Ascending aorta (tissue), 2 donors: ENCODE results near the gene CD84. TPM values are rescaled to one million over a fixed set of nuclear protein-coding genes. Genes with fewer than 3 reads are reported as not detected.

Source experiments
- DNase-seq, 2 donors: peaks; one replicate each; pipeline ENCODE4 v3.0.0-alpha.2; 2019; ENCODE audit warnings: low spot score in 2 of 2
- H3K27ac ChIP-seq, 2 donors: fragments of 200-600 bp; sonication (generic); one replicate each; pipeline ENCODE4 v1.5.1; 2016 to 2017; ENCODE audit warnings: mild to moderate bottlenecking in 1 of 2
- H3K27me3 ChIP-seq: fragments of 200-600 bp; sonication (generic); one replicate; pipeline ENCODE4 v1.5.1; 2017
- H3K36me3 ChIP-seq, 2 donors: fragments of 200-600 bp; sonication (generic); one replicate each; pipeline ENCODE4 v1.5.1; 2016
- H3K4me1 ChIP-seq, 2 donors: fragments of 200-600 bp; sonication (generic); one replicate each; pipeline ENCODE4 v1.5.1; 2016 to 2017; ENCODE audit warnings: mild to moderate bottlenecking in 1 of 2
- H3K4me3 ChIP-seq, 2 donors: fragments of 200-600 bp; sonication (generic); one replicate each; pipeline ENCODE4 v1.5.1; 2016 to 2017; ENCODE audit warnings: mild to moderate bottlenecking in 1 of 2
- H3K9me3 ChIP-seq, 2 donors: fragments of 200-600 bp; sonication (generic); one replicate each; pipeline ENCODE4 v1.5.1; 2016
- CTCF ChIP-seq, 3 experiments: fragments of 200-600 bp in 2 of 3; fragments of 450-650 bp in 1 of 3; sonication (generic) in 2 of 3; IDR thresholded peaks; one replicate each; pipeline ENCODE4 v1.5.1; 2016 to 2019; ENCODE audit warnings: antibody characterized with exemption in 3 of 3, mild to moderate bottlenecking in 1 of 3, moderate library complexity in 1 of 3
- intact Hi-C: fragments of 100-400 bp; cut with DNase I; formaldehyde crosslinking; loops from one replicate; pipeline ENCODE4 v1.15.1; 2023
- total RNA-seq: library from RNA; depleted of rRNA; stranded (reverse); fragments of >200 nt; gene quantifications from one replicate; pipeline ENCODE4 v1.1.0, GENCODE V29; 2016

The CD84 gene
- total RNA-seq, 1 donor from 2014 or later, result 1.1 TPM

- H3K4me3 ChIP-seq, result no peak within 1 kb of the TSS
- intact Hi-C loops, result no loop called here
These were observed 56.5 kb downstream of the CD84 start, which contains the start of gene SLAMF6 for GRCh38 chr1:160522622-160523345. Gene SLAMF6 (minus strand): TSS chr1:160523255. CDS start chr1:160523192, 63 bp downstream.

GRCh38 chr1:160522136-160522535 lies 57.2 kb downstream of the CD84 start:
- no peaks in the 10 kb centered on the region for H3K27me3 ChIP-seq
- no peak for TF ChIP-seq CTCF (IDR thresholded peaks at IDR 0.05)
- no peaks in the 10 kb centered on the region for H3K9me3 ChIP-seq
- DNase-seq, result no peak
- no peak overlapping the region for H3K27ac ChIP-seq
- no peaks in the 10 kb centered on the region for H3K4me1 ChIP-seq
- no peaks in the 10 kb centered on the region for H3K36me3 ChIP-seq
- H3K4me3 ChIP-seq, result no peak overlapping the region
- intact Hi-C loops, result no loop called here

More at GRCh38 chr1:160522622-160523345, 56.5 kb downstream of the CD84 start, which contains the start of gene SLAMF6:
- Histone ChIP-seq H3K4me1 (no peaks in the 10 kb centered on the region), H3K27me3 (no peaks in the 10 kb centered on the region), H3K36me3 (no peaks in the 10 kb centered on the region), H3K9me3 (no peaks in the 10 kb centered on the region), H3K27ac (no peak within 1 kb of the TSS)
- no peak for DNase-seq
- no peak for TF ChIP-seq CTCF (IDR thresholded peaks at IDR 0.05)

GRCh38 chr1:160521554-160521953 lies 57.7 kb downstream of the CD84 start:
- TF ChIP-seq CTCF (IDR thresholded peaks at IDR 0.05), result no peak
- H3K9me3 ChIP-seq, result no peaks in the 10 kb centered on the region
- H3K36me3 ChIP-seq, result no peaks in the 10 kb centered on the region
- intact Hi-C loops, result no loop called here
- H3K27ac ChIP-seq, result no peak overlapping the region
- DNase-seq, result no peak
- no peaks in the 10 kb centered on the region for H3K4me1 ChIP-seq
- no peak overlapping the region for H3K4me3 ChIP-seq
- no peaks in the 10 kb centered on the region for H3K27me3 ChIP-seq

GRCh38 chr1:160520999-160521398 lies 58.3 kb downstream of the CD84 start:
- TF ChIP-seq CTCF (IDR thresholded peaks at IDR 0.05), result no peak
- Histone ChIP-seq H3K4me1 (no peaks in the 10 kb centered on the region), H3K27ac (no peak overlapping the region), H3K27me3 (no peaks in the 10 kb centered on the region), H3K9me3 (no peaks in the 10 kb centered on the region), H3K4me3 (no peak overlapping the region), H3K36me3 (no peaks in the 10 kb centered on the region)
- intact Hi-C loops, result no loop called here
- no peak for DNase-seq

- Histone ChIP-seq H3K36me3 (no peaks in the 10 kb centered on the region), H3K4me3 (no peak overlapping the region), H3K4me1 (no peaks in the 10 kb centered on the region), H3K27me3 (no peaks in the 10 kb centered on the region), H3K9me3 (no peaks in the 10 kb centered on the region), H3K27ac (no peak overlapping the region)
- no peak for DNase-seq
- intact Hi-C loops, result no loop called here
- no peak for TF ChIP-seq CTCF (IDR thresholded peaks at IDR 0.05)
These were observed 58.7 kb downstream of the CD84 start for GRCh38 chr1:160520582-160520981.
